Measurements from ENCODE around the gene MICAL3. TPM values are rescaled to one million over a fixed set of nuclear protein-coding genes. Genes with fewer than 3 reads are reported as not detected.

The MICAL3 gene
- polyA plus RNA-seq, 3 donors = 0.23 to 0.84 TPM; not detected in 1

DNA sequence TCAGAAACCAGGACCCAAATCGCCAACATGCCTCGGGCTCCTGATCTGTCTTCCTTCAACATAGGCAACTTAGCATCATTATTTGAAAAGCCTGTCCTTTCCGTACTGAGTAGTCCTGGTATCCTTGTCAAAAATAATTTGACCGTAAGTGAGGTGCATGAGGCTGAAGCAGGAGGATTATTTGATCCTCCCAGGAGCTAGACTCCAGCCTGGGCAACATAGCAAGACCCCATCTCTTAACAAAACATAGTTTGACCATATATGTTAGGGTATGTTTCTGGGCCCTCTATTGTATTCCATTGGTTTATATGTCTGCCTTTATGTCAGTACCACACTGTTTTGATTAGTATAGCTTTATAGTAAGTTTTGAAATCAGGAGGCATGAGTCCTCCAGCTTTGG is 112.5 kb downstream of the MICAL3 start:
- Histone ChIP-seq H2AFZ (ENCODE audit: insufficient read depth, low read depth, low read length, poor library complexity, severe bottlenecking) (no peak overlapping the region), H3K4me3 (replicated peaks in 1 of 3; ENCODE audit: low read depth in 2 of 3, low read length in 3 of 3) (no peak overlapping the region), H4K20me1 (ENCODE audit: insufficient read depth, low read length) (no peaks in the 10 kb centered on the region), H3K27me3 (ENCODE audit: control insufficient read depth in 2 of 2, insufficient read depth in 2 of 2, low read length in 2 of 2) (no peaks in the 10 kb centered on the region), H3K9ac (ENCODE audit: insufficient read depth, low read length, poor library complexity, severe bottlenecking) (no peak overlapping the region), H3K9me3 (replicated peaks in 1 of 2; ENCODE audit: control insufficient read depth in 1 of 2, insufficient read depth in 1 of 2, low read length in 2 of 2) (no peaks in the 10 kb centered on the region), H3K4me1 (ENCODE audit: control insufficient read depth in 1 of 2, insufficient read depth in 2 of 2, low read length in 2 of 2) (no peaks in the 10 kb centered on the region), H3K79me2 (ENCODE audit: insufficient read depth, low read length) (no peaks in the 10 kb centered on the region), H3K36me3 (replicated peaks in 1 of 2; ENCODE audit: control insufficient read depth in 1 of 2, insufficient read depth in 2 of 2, low read length in 2 of 2) (no peaks in the 10 kb centered on the region), H3K27ac (ENCODE audit: low read depth in 1 of 2, low read length in 2 of 2) (no peak overlapping the region), H3K4me2 (replicated peaks; ENCODE audit: extremely low read depth, low read length, poor library complexity, severe bottlenecking) (no peak overlapping the region)
- Mint-ChIP-seq H3K27ac (no peak overlapping the region), H3K4me3 (no peak overlapping the region), H3K9me3 (no peaks in the 10 kb centered on the region), H3K4me1 (no peaks in the 10 kb centered on the region), H3K27me3 (ENCODE audit: low read depth in 3 of 3) (no peaks in the 10 kb centered on the region), H3K36me3 (no peaks in the 10 kb centered on the region)
- no CpG with 5 or more reads among the region's 4 CpGs for WGBS (ENCODE audit: insufficient coverage)
- TF ChIP-seq, protein P1, sequence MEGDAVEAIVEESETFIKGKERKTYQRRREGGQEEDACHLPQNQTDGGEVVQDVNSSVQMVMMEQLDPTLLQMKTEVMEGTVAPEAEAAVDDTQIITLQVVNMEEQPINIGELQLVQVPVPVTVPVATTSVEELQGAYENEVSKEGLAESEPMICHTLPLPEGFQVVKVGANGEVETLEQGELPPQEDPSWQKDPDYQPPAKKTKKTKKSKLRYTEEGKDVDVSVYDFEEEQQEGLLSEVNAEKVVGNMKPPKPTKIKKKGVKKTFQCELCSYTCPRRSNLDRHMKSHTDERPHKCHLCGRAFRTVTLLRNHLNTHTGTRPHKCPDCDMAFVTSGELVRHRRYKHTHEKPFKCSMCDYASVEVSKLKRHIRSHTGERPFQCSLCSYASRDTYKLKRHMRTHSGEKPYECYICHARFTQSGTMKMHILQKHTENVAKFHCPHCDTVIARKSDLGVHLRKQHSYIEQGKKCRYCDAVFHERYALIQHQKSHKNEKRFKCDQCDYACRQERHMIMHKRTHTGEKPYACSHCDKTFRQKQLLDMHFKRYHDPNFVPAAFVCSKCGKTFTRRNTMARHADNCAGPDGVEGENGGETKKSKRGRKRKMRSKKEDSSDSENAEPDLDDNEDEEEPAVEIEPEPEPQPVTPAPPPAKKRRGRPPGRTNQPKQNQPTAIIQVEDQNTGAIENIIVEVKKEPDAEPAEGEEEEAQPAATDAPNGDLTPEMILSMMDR (IDR thresholded peaks at IDR 0.05) = no peak
- DNase-seq = no peak
- intact Hi-C loops (cut with micrococcal nuclease) = no loop called here

DNA sequence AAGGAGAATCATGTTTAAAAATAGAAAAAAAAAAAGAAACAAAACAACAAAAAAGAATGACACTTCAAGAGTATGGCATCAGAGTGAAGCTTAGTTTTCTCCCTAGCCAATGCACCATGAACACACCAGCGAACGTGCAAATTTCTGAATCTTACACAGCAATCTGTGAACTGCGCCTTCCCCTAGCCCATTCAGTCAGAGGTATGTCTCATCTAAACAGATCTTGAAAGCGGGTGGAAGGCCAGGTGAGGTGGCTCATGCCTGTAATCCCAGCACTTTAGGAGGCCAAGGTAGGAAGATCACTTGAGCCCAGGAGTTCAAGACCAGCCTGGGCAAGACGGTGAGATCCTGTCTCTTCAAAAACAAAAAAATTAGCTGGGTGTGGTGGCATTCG is 113.1 kb downstream of the MICAL3 start:
- H4K20me1 ChIP-seq (ENCODE audit: insufficient read depth, low read length) = no peaks in the 10 kb centered on the region

More for the DNA sequence above, 113.1 kb downstream of the MICAL3 start:
- no peaks in the 10 kb centered on the region for H3K36me3 Mint-ChIP-seq
- no peaks in the 10 kb centered on the region for H3K4me1 Mint-ChIP-seq
- no peaks in the 10 kb centered on the region for H3K9me3 Mint-ChIP-seq
- Histone ChIP-seq H3K27ac (ENCODE audit: low read depth in 1 of 2, low read length in 2 of 2) (no peak overlapping the region), H3K27me3 (ENCODE audit: control insufficient read depth in 2 of 2, insufficient read depth in 2 of 2, low read length in 2 of 2) (no peaks in the 10 kb centered on the region), H3K9ac (ENCODE audit: insufficient read depth, low read length, poor library complexity, severe bottlenecking) (no peak overlapping the region), H3K4me2 (replicated peaks; ENCODE audit: extremely low read depth, low read length, poor library complexity, severe bottlenecking) (no peak overlapping the region), H3K9me3 (replicated peaks in 1 of 2; ENCODE audit: control insufficient read depth in 1 of 2, insufficient read depth in 1 of 2, low read length in 2 of 2) (no peaks in the 10 kb centered on the region), H2AFZ (ENCODE audit: insufficient read depth, low read depth, low read length, poor library complexity, severe bottlenecking) (no peak overlapping the region), H3K4me1 (ENCODE audit: control insufficient read depth in 1 of 2, insufficient read depth in 2 of 2, low read length in 2 of 2) (no peaks in the 10 kb centered on the region), H3K36me3 (replicated peaks in 1 of 2; ENCODE audit: control insufficient read depth in 1 of 2, insufficient read depth in 2 of 2, low read length in 2 of 2) (no peaks in the 10 kb centered on the region), H3K79me2 (ENCODE audit: insufficient read depth, low read length) (no peaks in the 10 kb centered on the region), H3K4me3 (replicated peaks in 1 of 3; ENCODE audit: low read depth in 2 of 3, low read length in 3 of 3) (no peak overlapping the region)
- H3K27me3 Mint-ChIP-seq (ENCODE audit: low read depth in 3 of 3) = no peaks in the 10 kb centered on the region
- no peak overlapping the region for H3K27ac Mint-ChIP-seq
- H3K4me3 Mint-ChIP-seq = no peak overlapping the region
- DNase-seq = no peak
- TF ChIP-seq, protein P1 (IDR thresholded peaks at IDR 0.05) = no peak
- intact Hi-C loops (cut with micrococcal nuclease) = no loop called here
- 95% methylated on average over 5 of the region's 6 CpGs for WGBS (ENCODE audit: insufficient coverage)

All from CD14-positive monocyte (primary cell).